AG04450 (cell line): ENCODE data around the gene URAD. TPM values are rescaled to one million over a fixed set of nuclear protein-coding genes. Genes with fewer than 3 reads are reported as not detected.
A peak's percentile ranks its signal among the peaks of the same experiment; 100 is the strongest.

ENCODE experiments used
- CTCF ChIA-PET: fragments of 300-600, 350-600 bp; formaldehyde crosslinking; extraction: SDS; loops from one replicate; lab custom pipeline; 2022; ENCODE audit warnings: antibody characterized with exemption, inconsistent platforms; lab: Charles Lee
- POLR2A ChIA-PET: fragments of 350-600 bp; formaldehyde crosslinking; extraction: SDS; loops from one replicate; lab custom pipeline; 2021; ENCODE audit warnings: antibody characterized with exemption, inconsistent platforms; lab: Yijun Ruan, JAX
- DNase-seq: peaks from one replicate; pipeline ENCODE4 v3.0.0-alpha.2; 2011; ENCODE audit warnings: low read depth, low spot score
- H3K27ac ChIP-seq: one replicate; pipeline ENCODE4 v1.5.1; 2012; ENCODE audit warnings: low read depth, low read length, control low read depth
- H3K27me3 ChIP-seq: one replicate; pipeline ENCODE4 v1.6.0; 2012; ENCODE audit warnings: low read length; ENCODE audit not compliant: control insufficient read depth, insufficient read depth
- H3K4me3 ChIP-seq: 2 replicates; pipeline ENCODE4 v1.5.1; 2011; ENCODE audit warnings: mild to moderate bottlenecking, low read depth, low read length, control low read depth
- H3K9me3 ChIP-seq: 2 replicates; pipeline ENCODE4 v1.5.1; 2012; ENCODE audit warnings: low read length; ENCODE audit not compliant: control insufficient read depth, insufficient read depth
- CTCF ChIP-seq: IDR thresholded peaks from 2 replicates; pipeline ENCODE4 v1.5.1; 2011; ENCODE audit warnings: low read depth, low read length, control low read depth, inconsistent platforms
- polyA plus RNA-seq: library from polyadenylated mRNA; depleted of rRNA; stranded (reverse); fragments of >200 nt; gene quantifications from 2 replicates; pipeline ENCODE4 v1.2.3, GENCODE V29; 2011

Gene URAD
- polyA plus RNA-seq, 1 experiment: not detected

- Histone ChIP-seq H3K27ac (no peak overlapping the region), H3K9me3 (no peaks in the 10 kb centered on the region; the same call in 1 of the 2 replicates), H3K27me3 (peaks cover 3% of the 10 kb centered on the region), H3K4me3 (no peak overlapping the region)
- TF ChIP-seq CTCF: no peak
- POLR2A ChIA-PET: no interaction called here
- no peak for DNase-seq
- CTCF ChIA-PET: interaction anchor here (0.7 to 1.7 kb wide), 3 partner anchors 16 to 1070 kb away, joined by 3 to 9 read pairs (median 3); no protein-coding TSS in a partner anchor
These were observed 12.1 kb upstream of the URAD start for GRCh38 chr13:28000567-28000966.

GRCh38 chr13:27997904-27998522 lies 9.5 kb upstream of the URAD start:
- POLR2A ChIA-PET: no interaction called here

GRCh38 chr13:27991881-27992280 lies 3.4 kb upstream of the URAD start:
- no peak for DNase-seq
- POLR2A ChIA-PET: interaction anchor here (0.7 kb wide), 1 partner anchor 14 kb away, joined by 4 read pairs; no protein-coding TSS in a partner anchor
- TF ChIP-seq CTCF: no peak
- H3K4me3 ChIP-seq: no peak overlapping the region
- CTCF ChIA-PET: no interaction called here
- no peaks in the 10 kb centered on the region for H3K9me3 ChIP-seq
- H3K27me3 ChIP-seq: peaks cover 18% of the 10 kb centered on the region
- H3K27ac ChIP-seq: no peak overlapping the region

More at GRCh38 chr13:27997904-27998522, 9.5 kb upstream of the URAD start:
- DNase-seq: no peak
- CTCF ChIA-PET: interaction anchor here (0.6 to 3.1 kb wide), 16 partner anchors 10 to 1048 kb away, joined by 3 to 21 read pairs (median 4); partner anchors contain the start of gene URAD
- TF ChIP-seq CTCF: peak; percentile 64
- no peak overlapping the region for H3K4me3 ChIP-seq
- H3K9me3 ChIP-seq: no peaks in the 10 kb centered on the region; the same call in 1 of the 2 replicates
- no peak overlapping the region for H3K27ac ChIP-seq
- H3K27me3 ChIP-seq: peaks cover 3% of the 10 kb centered on the region

- no peak for TF ChIP-seq CTCF
- no peak overlapping the region for H3K4me3 ChIP-seq
- no peak for DNase-seq
- ChIA-PET POLR2A (no interaction called here), CTCF (interaction anchor here (0.6 to 8.3 kb wide), 12 partner anchors 12 to 1056 kb away, joined by 3 to 219 read pairs (median 8); no protein-coding TSS in a partner anchor)
- no peak overlapping the region for H3K27ac ChIP-seq
- H3K9me3 ChIP-seq: no peaks in the 10 kb centered on the region
- H3K27me3 ChIP-seq: peaks cover 42% of the 10 kb centered on the region
These were observed 2.9 kb downstream of the URAD start for GRCh38 chr13:27985600-27985999.

GRCh38 chr13:27982361-27982760 lies 6.1 kb downstream of the URAD start:
- peaks cover 58% of the 10 kb centered on the region for H3K27me3 ChIP-seq
- CTCF ChIA-PET: interaction anchor here (0.8 to 8.3 kb wide), 8 partner anchors 12 to 622 kb away, joined by 5 to 219 read pairs (median 32); no protein-coding TSS in a partner anchor
- POLR2A ChIA-PET: no interaction called here

More at GRCh38 chr13:27982361-27982760, 6.1 kb downstream of the URAD start:
- TF ChIP-seq CTCF: no peak
- Histone ChIP-seq H3K4me3 (no peak overlapping the region), H3K9me3 (no peaks in the 10 kb centered on the region), H3K27ac (no peak overlapping the region)
- no peak for DNase-seq
